SK-N-MC (cell line): ENCODE measurements around the gene SEC22C.

Experiments used
- EZH2 ChIP-seq: fragments of 200-600 bp; sonication (generic); IDR thresholded peaks from one replicate; pipeline ENCODE4 v1.6.1; 2017; ENCODE audit warnings: antibody characterized with exemption
- FOXP2 ChIP-seq: optimal IDR thresholded peaks from 2 replicates; pipeline ENCODE3; 2011; ENCODE audit warnings: mild to moderate bottlenecking, moderate library complexity; ENCODE audit not compliant: insufficient read depth; ENCODE audit errors: extremely low read length, control extremely low read depth
- POLR2AphosphoS5 ChIP-seq: IDR thresholded peaks from 2 replicates; pipeline ENCODE4 v1.6.1; 2012; ENCODE audit warnings: mild to moderate bottlenecking, low read depth, low read length, borderline replicate concordance

- TF ChIP-seq EZH2 (no peak), POLR2AphosphoS5 (no peak), FOXP2 (no peak)
Observed at GRCh38 chr3:42507252-42507651, 74.5 kb downstream of the SEC22C start.
